Islet precursor cell (in vitro differentiated cells): ENCODE data around the gene DAG1.
A peak's percentile ranks its signal among the peaks of the same experiment; 100 is the strongest.

Experiments used
- DNase-seq: peaks from one replicate; pipeline ENCODE4 v3.0.0-alpha.2; 2018

Gene DAG1

DNA sequence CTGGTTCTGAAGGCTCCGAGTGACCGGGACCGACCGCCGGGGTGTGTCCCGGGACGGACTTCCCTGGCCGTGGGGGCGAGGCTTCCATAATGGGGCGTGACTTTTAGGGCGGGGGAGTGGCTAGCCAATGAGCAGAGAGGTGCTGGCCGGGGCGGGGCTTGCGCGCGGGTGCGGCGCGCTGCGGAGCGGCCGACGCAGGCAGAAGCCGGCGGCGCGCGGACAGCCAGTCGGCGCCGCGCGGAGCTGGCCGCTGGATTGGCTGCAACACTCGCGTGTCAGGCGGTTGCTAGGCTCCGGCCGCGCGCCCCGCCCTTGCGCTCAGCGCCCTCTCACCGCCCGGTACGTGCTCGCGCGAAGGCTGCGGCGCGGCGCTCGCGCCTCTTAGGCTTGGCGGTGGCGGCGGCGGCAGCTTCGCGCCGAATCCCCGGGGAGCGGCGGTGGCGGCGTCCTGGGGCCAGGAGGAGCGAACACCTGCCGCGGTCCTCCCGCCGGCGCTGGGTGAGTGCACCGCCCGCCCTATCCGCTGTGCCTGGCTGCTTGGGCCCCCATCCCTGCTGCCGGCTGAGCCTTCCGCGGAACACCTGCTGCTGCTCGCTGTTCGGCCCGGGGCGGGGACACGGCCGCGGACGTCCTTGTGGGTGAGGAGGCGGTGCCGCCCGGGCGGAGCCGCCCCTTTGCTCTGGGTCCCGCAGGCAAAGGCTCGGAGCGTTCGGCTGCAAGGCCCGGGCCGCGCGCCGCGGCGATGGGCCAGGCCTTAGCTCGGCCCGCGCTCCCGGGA, at the start of gene DAG1:
Gene DAG1 (plus strand): TSS at position 332 of the 778 bp plus-strand sequence. CDS start 40,268 bp downstream, outside the sequence.
- DNase-seq: peak; percentile 99

DNA sequence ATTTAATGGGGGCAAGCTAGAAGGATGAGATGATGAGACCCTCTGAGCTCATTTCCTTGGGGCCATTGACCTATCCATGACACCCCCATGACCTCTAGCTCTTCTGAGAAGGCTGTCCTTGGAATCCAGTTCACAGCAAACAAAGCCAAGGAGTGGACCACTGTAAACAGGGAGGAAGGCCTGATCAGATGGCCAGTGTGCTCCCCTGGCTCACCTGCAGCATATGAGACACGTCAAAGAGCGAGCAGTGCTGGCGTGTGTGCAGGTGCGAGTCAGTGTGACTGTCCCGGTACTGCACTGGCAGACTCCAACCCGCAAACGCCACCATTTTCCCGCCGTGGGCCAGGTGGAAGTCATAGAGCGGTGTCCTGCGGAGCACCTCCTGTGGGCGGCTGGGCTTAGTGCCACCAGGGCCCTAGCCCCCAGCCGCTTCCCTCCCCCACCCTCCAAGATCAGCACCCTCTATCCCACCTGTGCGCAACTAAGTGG, 48.1 kb upstream of the DAG1 start:
- DNase-seq: no peak

DNA sequence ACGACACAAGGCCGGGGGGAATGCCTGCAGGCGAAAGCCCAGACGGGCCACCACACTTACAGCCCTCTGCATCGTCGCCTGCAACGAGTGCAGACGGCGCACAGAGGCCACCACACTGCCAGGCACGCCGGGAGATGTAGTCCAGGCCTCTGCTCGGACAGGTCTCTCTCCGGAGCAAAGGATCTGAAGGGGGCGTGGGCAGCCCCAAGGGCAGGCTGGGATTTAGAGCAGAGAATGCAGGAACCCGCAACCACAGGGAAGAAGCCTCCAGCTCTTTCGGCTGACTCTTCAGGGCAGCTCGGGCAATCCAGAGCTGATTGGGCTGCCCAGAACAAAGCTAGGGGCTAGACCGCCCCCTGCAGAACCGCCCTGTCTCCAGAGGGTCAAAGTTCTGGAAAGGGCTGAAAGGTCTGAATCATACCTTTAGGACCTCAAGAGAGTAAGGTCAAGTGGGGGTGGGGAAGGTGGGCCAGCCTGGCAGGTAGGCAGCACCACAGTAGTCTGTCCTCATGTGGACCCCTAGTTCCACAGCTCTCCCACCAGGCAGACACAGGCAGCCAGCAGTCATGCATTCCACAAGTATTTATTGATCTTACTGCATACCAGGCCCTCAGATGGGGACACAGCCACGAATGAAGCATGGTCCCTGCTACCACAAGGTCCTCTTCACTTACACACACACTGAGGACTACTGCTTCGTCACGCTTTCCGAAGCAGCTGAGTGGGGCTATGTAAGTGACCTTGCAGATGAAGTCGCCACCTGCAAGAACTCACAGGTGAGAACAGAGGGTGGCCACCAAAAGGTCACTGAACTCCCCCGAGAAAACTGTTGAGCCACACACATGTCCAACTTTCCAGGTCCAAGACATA, 47.5 kb upstream of the DAG1 start, which contains the start of gene AMT:
Gene AMT (minus strand): TSS at position 95 of the 870 bp plus-strand sequence. CDS start 23 bp downstream, at position 72.
- DNase-seq: peak; percentile 98

- DNase-seq: no peak
These were observed 45.3 kb upstream of the DAG1 start for GRCh38 chr3:49424816-49425215.

DNA sequence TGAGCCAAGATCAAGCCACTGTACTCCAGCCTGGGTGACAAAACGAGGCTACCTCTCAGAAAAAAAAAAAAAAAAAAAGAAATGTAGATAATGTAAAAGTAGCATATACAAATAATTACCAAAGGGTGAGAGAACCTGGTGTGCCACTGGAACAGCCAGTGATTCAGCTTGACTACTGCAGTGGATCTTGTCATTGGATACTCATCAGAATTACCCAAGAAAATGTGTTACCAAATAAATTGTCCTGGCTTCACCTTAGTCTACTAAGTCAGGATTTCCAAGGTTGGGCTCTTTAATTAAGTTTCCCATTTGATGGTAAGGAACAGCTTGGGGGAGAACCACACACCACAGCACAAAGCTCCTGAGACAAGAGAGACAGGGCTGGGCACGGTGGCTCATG, 42.5 kb upstream of the DAG1 start:
- DNase-seq: no peak

GRCh38 chr3:49428752-49429080, 41.4 kb upstream of the DAG1 start:
- DNase-seq: no peak

- DNase-seq: no peak
These were observed 35.3 kb upstream of the DAG1 start for GRCh38 chr3:49434731-49435130.

- DNase-seq: no peak
These were observed 24.7 kb upstream of the DAG1 start for GRCh38 chr3:49445391-49445790.

DNA sequence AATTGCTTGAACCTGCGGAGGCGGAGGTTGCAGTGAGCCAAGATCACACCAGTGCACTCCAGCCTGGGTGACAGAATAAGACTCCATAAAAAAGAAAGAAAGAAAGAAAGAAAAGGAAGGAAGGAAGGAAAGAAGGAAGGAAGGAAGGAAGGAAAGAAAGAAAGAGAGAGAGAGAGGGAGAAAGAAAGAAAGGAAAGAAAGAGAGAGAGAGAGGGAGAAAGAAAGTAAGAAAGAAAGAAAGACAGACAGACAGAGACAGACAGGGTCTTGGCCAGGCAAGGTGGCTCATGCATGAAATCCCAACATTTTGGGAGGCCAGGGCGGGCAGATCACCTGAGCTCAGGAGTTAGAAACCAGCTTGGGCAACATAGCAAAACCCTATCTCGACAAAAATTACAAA, 16.4 kb upstream of the DAG1 start:
- DNase-seq: no peak

DNA sequence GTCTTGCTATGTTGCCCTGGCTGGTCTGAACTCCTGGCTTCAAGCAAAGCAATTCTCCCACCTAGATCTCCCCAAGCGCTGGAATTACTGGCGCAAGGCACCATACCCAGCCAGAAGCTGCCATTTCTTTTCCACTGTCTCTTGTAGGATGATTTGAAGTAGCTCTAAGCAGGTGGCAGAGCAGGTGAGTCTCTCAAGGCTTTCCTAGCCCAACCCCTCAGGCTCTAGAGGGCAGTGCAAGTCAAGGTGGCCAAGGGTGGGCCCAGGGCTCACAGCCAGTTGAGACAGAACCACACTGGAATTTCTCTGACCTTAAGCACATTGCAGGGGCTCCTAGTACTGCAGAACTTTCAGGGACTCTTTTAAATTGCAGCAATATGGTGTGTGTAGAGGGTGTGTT, 15.6 kb upstream of the DAG1 start:
- DNase-seq: peak; percentile 92

GRCh38 chr3:49454898-49455681, 15.0 kb upstream of the DAG1 start:
- peak; percentile 54 for DNase-seq

- peak; percentile 66 for DNase-seq
These were observed 13.6 kb upstream of the DAG1 start for GRCh38 chr3:49456466-49456865.

GRCh38 chr3:49460188-49460890, 9.7 kb upstream of the DAG1 start:
- DNase-seq: no peak

GRCh38 chr3:49460956-49461355, 9.1 kb upstream of the DAG1 start:
- no peak for DNase-seq

DNA sequence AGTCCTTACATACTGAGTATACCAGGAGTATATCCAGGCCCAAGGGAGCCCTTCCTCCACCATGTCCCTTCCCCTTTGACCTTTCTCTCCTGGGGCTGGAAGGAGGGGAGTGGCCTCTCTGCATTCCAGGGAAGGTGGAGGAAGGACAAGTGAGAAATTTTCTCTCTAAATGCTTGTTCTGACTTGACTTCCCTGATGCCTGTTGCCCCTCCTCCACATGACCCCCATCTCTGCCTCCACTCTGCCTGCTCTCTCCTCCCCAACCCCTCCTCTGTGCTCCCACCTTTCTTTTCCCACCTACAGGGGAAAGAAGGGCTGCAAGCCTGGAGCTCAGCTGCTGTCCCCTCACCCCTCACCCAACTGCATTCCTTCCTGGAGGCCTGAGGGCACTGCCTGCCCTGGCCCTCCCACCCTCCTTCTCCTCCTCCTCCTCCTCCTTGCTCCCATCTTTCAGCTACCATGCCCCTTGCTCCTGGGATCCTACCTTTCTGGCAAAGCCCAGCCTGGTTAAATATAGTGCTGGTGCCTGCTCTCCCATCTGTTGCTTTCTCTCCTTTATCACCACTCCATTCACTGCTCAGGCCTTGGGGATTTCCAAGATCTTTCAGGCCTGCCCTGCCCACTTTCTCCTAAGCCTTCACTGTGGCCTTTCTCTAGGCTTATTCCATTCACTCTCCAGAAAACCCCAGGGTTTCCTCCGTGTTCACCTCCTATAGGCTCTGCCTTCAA, 8.5 kb upstream of the DAG1 start:
- DNase-seq: peak; percentile 95

- DNase-seq: no peak
These were observed 7.8 kb upstream of the DAG1 start for GRCh38 chr3:49462222-49462621.

GRCh38 chr3:49465270-49466034, 4.6 kb upstream of the DAG1 start:
- peak; percentile 97 for DNase-seq

- no peak for DNase-seq
These were observed 4.0 kb upstream of the DAG1 start for GRCh38 chr3:49466085-49466484.

GRCh38 chr3:49469037-49469935, 781 bp upstream of the DAG1 start:
- peak; percentile 97 for DNase-seq
